ENCODE data around the gene COL5A1. TPM values are rescaled to one million over a fixed set of nuclear protein-coding genes. Genes with fewer than 3 reads are reported as not detected.

The COL5A1 gene
- total RNA-seq, 1 experiment from 2014 or later = not detected

- CTCF ChIA-PET = interaction anchor here (0.7 to 2.6 kb wide), 13 partner anchors 9 to 960 kb away, joined by 3 to 17 read pairs (median 3); no protein-coding TSS in a partner anchor
- intact Hi-C loops (cut with micrococcal nuclease) = loop anchor here (1.0 kb wide), 1 partner anchor 239 kb away; no protein-coding TSS in a partner anchor
- peaks cover 15% of the 10 kb centered on the region for H3K27me3 Mint-ChIP-seq (ENCODE audit: insufficient read depth, unreplicated experiment)
Measured at GRCh38 chr9:134688661-134689320, 47.2 kb downstream of the COL5A1 start.

GRCh38 chr9:134689321-134690181 is 47.9 kb downstream of the COL5A1 start:
- Mint-ChIP-seq H3K4me1 (ENCODE audit: insufficient read depth, unreplicated experiment) (no peaks in the 10 kb centered on the region), H3K9me3 (ENCODE audit: unreplicated experiment) (no peaks in the 10 kb centered on the region), H3K27ac (ENCODE audit: low read depth, unreplicated experiment) (no peak overlapping the region), H3K27me3 (ENCODE audit: insufficient read depth, unreplicated experiment) (peaks cover 19% of the 10 kb centered on the region), H3K4me3 (ENCODE audit: unreplicated experiment) (no peak overlapping the region), H3K36me3 (ENCODE audit: insufficient read depth, unreplicated experiment) (no peaks in the 10 kb centered on the region)
- ChIA-PET CTCF (interaction anchor here (0.6 to 2.6 kb wide), 23 partner anchors 9 to 1225 kb away, joined by 3 to 17 read pairs (median 3); no protein-coding TSS in a partner anchor), POLR2A (interaction anchor here (1.0 kb wide), 1 partner anchor 242 kb away, joined by 3 read pairs; no protein-coding TSS in a partner anchor)
- peak; percentile 48 for DNase-seq (ENCODE audit: unreplicated experiment)
- TF ChIP-seq CTCF (IDR thresholded peaks at IDR 0.05; ENCODE audit: unreplicated experiment) = peak; percentile 76
- intact Hi-C loops (cut with micrococcal nuclease) = loop anchor here (1.0 kb wide), 1 partner anchor 240 kb away; no protein-coding TSS in a partner anchor
- no TSS peak for BruUV-seq (replicated peaks)

More at GRCh38 chr9:134688661-134689320, 47.2 kb downstream of the COL5A1 start:
- POLR2A ChIA-PET = interaction anchor here (1.0 kb wide), 1 partner anchor 241 kb away, joined by 3 read pairs; no protein-coding TSS in a partner anchor
- no TSS peak for BruUV-seq (replicated peaks)
- H3K4me3 Mint-ChIP-seq (ENCODE audit: unreplicated experiment) = no peak overlapping the region
- H3K9me3 Mint-ChIP-seq (ENCODE audit: unreplicated experiment) = no peaks in the 10 kb centered on the region
- H3K27ac Mint-ChIP-seq (ENCODE audit: low read depth, unreplicated experiment) = no peak overlapping the region
- no peak for TF ChIP-seq CTCF (IDR thresholded peaks at IDR 0.05; ENCODE audit: unreplicated experiment)
- H3K4me1 Mint-ChIP-seq (ENCODE audit: insufficient read depth, unreplicated experiment) = no peaks in the 10 kb centered on the region
- no peak for DNase-seq (ENCODE audit: unreplicated experiment)
- no peaks in the 10 kb centered on the region for H3K36me3 Mint-ChIP-seq (ENCODE audit: insufficient read depth, unreplicated experiment)

DNA sequence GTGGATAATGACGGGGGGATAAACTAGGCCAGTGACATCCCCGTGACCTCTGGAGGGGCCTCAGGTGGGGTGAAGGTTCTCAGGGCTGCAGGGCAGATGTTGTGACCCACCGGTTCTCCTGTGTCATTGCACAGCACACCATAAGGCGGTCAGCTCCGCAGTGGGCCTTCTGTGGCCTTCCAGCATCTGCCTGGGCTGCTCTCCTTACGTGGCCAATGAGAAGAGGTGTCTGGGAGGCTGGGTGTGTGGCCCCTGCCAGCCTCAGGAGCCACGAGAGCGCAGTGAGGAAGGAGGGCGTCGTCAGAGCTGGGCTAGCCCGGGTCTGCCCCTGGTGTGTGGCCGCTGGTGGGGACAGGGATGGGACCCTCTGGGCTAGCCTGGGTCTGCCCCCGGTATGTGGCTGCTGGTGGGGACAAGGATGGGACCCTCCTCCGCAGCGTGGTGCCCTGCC is 48.7 kb downstream of the COL5A1 start:
- CTCF ChIA-PET = interaction anchor here (0.6 to 1.8 kb wide), 14 partner anchors 9 to 754 kb away, joined by 3 to 6 read pairs (median 3); no protein-coding TSS in a partner anchor
- intact Hi-C loops (cut with micrococcal nuclease) = no loop called here
- H3K27ac Mint-ChIP-seq (ENCODE audit: low read depth, unreplicated experiment) = no peak overlapping the region
- no peak overlapping the region for H3K4me3 Mint-ChIP-seq (ENCODE audit: unreplicated experiment)
- POLR2A ChIA-PET = no interaction called here
- BruUV-seq (replicated peaks) = no TSS peak
- H3K36me3 Mint-ChIP-seq (ENCODE audit: insufficient read depth, unreplicated experiment) = no peaks in the 10 kb centered on the region
- no peak for DNase-seq (ENCODE audit: unreplicated experiment)
- no peaks in the 10 kb centered on the region for H3K9me3 Mint-ChIP-seq (ENCODE audit: unreplicated experiment)
- H3K27me3 Mint-ChIP-seq (ENCODE audit: insufficient read depth, unreplicated experiment) = peaks cover 19% of the 10 kb centered on the region
- H3K4me1 Mint-ChIP-seq (ENCODE audit: insufficient read depth, unreplicated experiment) = no peaks in the 10 kb centered on the region
- no peak for TF ChIP-seq CTCF (IDR thresholded peaks at IDR 0.05; ENCODE audit: unreplicated experiment)

All from MCF 10A (cell line).